ENCODE data around the gene MOB2. TPM values are rescaled to one million over a fixed set of nuclear protein-coding genes. Genes with fewer than 3 reads are reported as not detected.

MOB2 gene
- total and polyA plus RNA-seq, 2 of the 13 experiments (the other 11 are each of a cell fraction or from before 2014, with no cell fraction given): 21.8 to 27.7 TPM

DNA sequence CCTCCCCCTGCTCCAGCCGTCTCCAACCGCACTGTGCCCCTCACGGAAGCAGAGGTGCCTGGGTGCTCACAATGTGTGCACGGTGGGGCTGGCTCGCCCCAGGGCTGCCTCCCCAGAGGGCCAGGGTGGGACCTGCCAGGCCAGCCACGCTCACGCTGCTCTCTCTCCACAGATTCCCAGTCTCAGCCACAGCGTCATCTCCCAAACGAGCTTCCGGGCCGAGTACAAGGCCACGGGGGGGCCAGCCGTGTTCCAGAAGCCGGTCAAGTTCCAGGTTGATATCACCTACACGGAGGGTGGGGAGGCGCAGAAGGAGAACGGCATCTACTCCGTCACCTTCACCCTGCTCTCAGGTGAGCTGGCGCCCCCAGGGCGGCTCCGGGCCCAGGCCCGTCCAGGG, 30.4 kb downstream of the MOB2 start:
- H3K9ac ChIP-seq (ENCODE audit: insufficient read depth, low read depth, low read length): no peak overlapping the region
- no peaks in the 10 kb centered on the region for H3K36me3 ChIP-seq (replicated peaks in 1 of 2; ENCODE audit: control insufficient read depth in 1 of 2, insufficient read depth in 2 of 2, low read length in 2 of 2)
- FAIRE-seq (no peak), ATAC-seq (no peak), DNase-seq (ENCODE audit: low spot score) (no peak)
- 0 out of 2 replicates have a peak, but pooled peaks cover 3% of the 10 kb centered on the region for H4K20me1 ChIP-seq (ENCODE audit: insufficient read depth, low read length)
- BruUV-seq (replicated peaks): no TSS peak
- no peak overlapping the region for H2AFZ ChIP-seq (ENCODE audit: low read length)
- no peaks in the 10 kb centered on the region for H3K79me2 ChIP-seq (ENCODE audit: insufficient read depth, low read length)
- peaks cover 4 to 25% of the 10 kb centered on the region in 2 experiments; a peak in 3 of 5 replicates for H3K27me3 ChIP-seq (ENCODE audit: control insufficient read depth in 1 of 2, insufficient read depth in 2 of 2, low read length in 2 of 2)
- H3K9me3 ChIP-seq (ENCODE audit: low read length): no peaks in the 10 kb centered on the region
- ChIA-PET CTCF (ENCODE audit: low intra/inter-chr PET ratio, low total read pairs) (no interaction called here), POLR2A (no interaction called here)
- H3K4me3 ChIP-seq (replicated peaks in 1 of 3; ENCODE audit: insufficient read depth in 1 of 3, low read depth in 2 of 3, low read length in 3 of 3): no peak overlapping the region
- WGBS (ENCODE audit: low lambda C conversion rate): 19% methylated on average over 6 of the region's 22 CpGs
- intact Hi-C loops (cut with micrococcal nuclease; ENCODE audit: unreplicated experiment): no loop called here
- H3K27ac ChIP-seq (ENCODE audit: extremely low read length, insufficient read depth, low read length): no peak overlapping the region
- no peak overlapping the region for H3K4me2 ChIP-seq (ENCODE audit: low read depth, low read length)
- in situ Hi-C loops (cut with HindIII; ENCODE audit: extremely low pct_ligation_motif_present, low pct_unique_long_range_greater_than_20kb): no loop called here
- H3K4me1 ChIP-seq (ENCODE audit: insufficient read depth, low read length): no peaks in the 10 kb centered on the region
- TF ChIP-seq, protein P1, sequence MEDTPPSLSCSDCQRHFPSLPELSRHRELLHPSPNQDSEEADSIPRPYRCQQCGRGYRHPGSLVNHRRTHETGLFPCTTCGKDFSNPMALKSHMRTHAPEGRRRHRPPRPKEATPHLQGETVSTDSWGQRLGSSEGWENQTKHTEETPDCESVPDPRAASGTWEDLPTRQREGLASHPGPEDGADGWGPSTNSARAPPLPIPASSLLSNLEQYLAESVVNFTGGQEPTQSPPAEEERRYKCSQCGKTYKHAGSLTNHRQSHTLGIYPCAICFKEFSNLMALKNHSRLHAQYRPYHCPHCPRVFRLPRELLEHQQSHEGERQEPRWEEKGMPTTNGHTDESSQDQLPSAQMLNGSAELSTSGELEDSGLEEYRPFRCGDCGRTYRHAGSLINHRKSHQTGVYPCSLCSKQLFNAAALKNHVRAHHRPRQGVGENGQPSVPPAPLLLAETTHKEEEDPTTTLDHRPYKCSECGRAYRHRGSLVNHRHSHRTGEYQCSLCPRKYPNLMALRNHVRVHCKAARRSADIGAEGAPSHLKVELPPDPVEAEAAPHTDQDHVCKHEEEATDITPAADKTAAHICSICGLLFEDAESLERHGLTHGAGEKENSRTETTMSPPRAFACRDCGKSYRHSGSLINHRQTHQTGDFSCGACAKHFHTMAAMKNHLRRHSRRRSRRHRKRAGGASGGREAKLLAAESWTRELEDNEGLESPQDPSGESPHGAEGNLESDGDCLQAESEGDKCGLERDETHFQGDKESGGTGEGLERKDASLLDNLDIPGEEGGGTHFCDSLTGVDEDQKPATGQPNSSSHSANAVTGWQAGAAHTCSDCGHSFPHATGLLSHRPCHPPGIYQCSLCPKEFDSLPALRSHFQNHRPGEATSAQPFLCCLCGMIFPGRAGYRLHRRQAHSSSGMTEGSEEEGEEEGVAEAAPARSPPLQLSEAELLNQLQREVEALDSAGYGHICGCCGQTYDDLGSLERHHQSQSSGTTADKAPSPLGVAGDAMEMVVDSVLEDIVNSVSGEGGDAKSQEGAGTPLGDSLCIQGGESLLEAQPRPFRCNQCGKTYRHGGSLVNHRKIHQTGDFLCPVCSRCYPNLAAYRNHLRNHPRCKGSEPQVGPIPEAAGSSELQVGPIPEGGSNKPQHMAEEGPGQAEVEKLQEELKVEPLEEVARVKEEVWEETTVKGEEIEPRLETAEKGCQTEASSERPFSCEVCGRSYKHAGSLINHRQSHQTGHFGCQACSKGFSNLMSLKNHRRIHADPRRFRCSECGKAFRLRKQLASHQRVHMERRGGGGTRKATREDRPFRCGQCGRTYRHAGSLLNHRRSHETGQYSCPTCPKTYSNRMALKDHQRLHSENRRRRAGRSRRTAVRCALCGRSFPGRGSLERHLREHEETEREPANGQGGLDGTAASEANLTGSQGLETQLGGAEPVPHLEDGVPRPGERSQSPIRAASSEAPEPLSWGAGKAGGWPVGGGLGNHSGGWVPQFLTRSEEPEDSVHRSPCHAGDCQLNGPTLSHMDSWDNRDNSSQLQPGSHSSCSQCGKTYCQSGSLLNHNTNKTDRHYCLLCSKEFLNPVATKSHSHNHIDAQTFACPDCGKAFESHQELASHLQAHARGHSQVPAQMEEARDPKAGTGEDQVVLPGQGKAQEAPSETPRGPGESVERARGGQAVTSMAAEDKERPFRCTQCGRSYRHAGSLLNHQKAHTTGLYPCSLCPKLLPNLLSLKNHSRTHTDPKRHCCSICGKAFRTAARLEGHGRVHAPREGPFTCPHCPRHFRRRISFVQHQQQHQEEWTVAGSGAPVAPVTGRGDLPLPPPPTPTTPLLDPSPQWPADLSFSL (CRISPR knock-in tag; IDR thresholded peaks at IDR 0.05): no peak
- no peak for TF ChIP-seq ZNF737 (CRISPR knock-in tag; IDR thresholded peaks at IDR 0.05; ENCODE audit: borderline replicate concordance)
- TF ChIP-seq, protein P2, sequence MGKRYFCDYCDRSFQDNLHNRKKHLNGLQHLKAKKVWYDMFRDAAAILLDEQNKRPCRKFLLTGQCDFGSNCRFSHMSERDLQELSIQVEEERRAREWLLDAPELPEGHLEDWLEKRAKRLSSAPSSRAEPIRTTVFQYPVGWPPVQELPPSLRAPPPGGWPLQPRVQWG (CRISPR knock-in tag; IDR thresholded peaks at IDR 0.05; ENCODE audit: borderline replicate concordance, low read depth): no peak
- peak; percentile 29; the same call in 1 of the 2 replicates for TF ChIP-seq ETV5 (CRISPR knock-in tag; IDR thresholded peaks at IDR 0.05; ENCODE audit: borderline replicate concordance)
- TF ChIP-seq, protein P3, sequence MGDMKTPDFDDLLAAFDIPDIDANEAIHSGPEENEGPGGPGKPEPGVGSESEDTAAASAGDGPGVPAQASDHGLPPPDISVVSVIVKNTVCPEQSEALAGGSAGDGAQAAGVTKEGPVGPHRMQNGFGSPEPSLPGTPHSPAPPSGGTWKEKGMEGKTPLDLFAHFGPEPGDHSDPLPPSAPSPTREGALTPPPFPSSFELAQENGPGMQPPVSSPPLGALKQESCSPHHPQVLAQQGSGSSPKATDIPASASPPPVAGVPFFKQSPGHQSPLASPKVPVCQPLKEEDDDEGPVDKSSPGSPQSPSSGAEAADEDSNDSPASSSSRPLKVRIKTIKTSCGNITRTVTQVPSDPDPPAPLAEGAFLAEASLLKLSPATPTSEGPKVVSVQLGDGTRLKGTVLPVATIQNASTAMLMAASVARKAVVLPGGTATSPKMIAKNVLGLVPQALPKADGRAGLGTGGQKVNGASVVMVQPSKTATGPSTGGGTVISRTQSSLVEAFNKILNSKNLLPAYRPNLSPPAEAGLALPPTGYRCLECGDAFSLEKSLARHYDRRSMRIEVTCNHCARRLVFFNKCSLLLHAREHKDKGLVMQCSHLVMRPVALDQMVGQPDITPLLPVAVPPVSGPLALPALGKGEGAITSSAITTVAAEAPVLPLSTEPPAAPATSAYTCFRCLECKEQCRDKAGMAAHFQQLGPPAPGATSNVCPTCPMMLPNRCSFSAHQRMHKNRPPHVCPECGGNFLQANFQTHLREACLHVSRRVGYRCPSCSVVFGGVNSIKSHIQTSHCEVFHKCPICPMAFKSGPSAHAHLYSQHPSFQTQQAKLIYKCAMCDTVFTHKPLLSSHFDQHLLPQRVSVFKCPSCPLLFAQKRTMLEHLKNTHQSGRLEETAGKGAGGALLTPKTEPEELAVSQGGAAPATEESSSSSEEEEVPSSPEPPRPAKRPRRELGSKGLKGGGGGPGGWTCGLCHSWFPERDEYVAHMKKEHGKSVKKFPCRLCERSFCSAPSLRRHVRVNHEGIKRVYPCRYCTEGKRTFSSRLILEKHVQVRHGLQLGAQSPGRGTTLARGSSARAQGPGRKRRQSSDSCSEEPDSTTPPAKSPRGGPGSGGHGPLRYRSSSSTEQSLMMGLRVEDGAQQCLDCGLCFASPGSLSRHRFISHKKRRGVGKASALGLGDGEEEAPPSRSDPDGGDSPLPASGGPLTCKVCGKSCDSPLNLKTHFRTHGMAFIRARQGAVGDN (CRISPR knock-in tag; IDR thresholded peaks at IDR 0.05): 0 out of 2 replicates have a peak, but pooled peaks have one; percentile 9
- TF ChIP-seq, protein P4, sequence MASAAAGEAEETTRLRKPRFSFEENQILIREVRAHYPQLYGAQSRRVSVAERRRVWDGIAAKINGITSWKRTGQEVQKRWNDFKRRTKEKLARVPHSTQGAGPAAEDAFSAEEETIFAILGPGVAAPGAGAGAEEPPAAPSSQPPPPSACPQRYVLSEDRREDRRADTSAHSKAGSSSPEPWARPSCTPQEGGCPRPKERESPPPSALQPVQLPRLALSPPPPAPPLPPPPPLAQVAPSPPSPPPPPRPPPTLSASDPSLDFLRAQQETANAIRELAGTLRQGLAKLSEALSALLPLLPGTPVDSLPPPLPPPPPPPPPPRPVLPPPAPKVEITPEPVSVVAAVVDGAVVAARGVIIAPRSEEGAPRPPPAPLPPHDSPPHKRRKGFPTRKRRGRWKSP (CRISPR knock-in tag; IDR thresholded peaks at IDR 0.05): no peak
- TF ChIP-seq HOXA9 (CRISPR knock-in tag; IDR thresholded peaks at IDR 0.05; ENCODE audit: borderline replicate concordance): no peak
- TF ChIP-seq PTBP1 (IDR thresholded peaks at IDR 0.05; ENCODE audit: low read depth, low read length, poor library complexity, severe bottlenecking): no peak
